Thoracic aorta endothelial cell (primary cell): ENCODE data around the gene SCML1. TPM values are rescaled to one million over a fixed set of nuclear protein-coding genes. Genes with fewer than 3 reads are reported as not detected.

ENCODE experiments used
- total RNA-seq: library from RNA; depleted of rRNA; stranded (reverse); fragments of >200 nt; gene quantifications from 2 replicates; pipeline ENCODE4 v1.2.3, GENCODE V29; 2012

Gene SCML1, protein sequence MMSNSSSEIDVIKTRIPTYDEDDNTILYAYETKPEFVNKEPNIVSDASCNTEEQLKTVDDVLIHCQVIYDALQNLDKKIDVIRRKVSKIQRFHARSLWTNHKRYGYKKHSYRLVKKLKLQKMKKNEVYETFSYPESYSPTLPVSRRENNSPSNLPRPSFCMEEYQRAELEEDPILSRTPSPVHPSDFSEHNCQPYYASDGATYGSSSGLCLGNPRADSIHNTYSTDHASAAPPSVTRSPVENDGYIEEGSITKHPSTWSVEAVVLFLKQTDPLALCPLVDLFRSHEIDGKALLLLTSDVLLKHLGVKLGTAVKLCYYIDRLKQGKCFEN
- total RNA-seq: 16.4 and 30.2 TPM in 2 replicates

DNA sequence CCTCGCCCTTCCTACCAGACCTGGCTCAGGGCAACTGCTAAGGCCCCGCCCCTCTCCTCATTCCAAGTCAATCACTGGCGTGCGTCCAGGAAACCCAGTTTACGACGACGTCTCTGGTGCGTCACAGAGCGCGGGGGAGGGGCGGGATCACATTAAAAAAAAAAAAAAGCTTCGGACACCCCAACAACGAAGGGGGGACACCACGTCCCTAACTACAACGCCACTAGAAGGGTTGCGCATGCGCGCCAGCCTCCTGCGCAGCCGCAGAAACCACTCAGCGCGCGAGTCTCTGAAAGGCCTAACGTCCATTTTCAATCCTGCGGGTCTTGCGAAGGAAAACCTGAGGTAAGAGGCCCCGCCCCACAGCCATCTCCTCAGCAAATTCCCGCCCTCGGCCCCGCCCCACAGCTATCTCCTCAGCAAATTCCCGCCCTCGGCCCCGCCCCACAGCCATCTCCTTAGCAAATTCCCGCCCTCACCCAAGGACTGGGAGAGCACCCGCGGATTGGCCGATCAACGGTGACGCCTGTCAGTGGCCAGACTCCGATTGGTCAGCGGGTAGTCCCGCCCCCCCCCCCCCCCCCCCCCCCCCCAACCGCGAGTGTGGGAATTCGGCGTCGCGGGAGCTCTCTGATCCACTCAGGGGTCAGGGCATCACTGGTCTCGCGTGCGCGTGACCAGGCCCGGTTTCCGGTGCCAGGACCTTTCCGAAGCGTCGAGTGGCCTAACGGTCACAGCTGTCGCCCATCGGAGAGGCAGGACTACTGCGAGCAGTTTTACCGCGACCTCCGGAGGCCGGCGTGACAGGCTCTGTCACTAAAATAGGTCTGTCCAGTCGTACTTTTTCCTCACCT, at the start of gene SCML1:
TSS of gene SCML1 (plus strand) at position 638 of the 854 bp plus-strand sequence. CDS start 6,694 bp downstream, outside the sequence.

Other genes starting within 250 kb of the SCML1 start
- 0.65 and 0.80 TPM in 2 replicates for gene RAI2, start 123.8 kb downstream of the SCML1 start, total RNA-seq